Nephron progenitor cell (in vitro differentiated cells): Measurements from ENCODE around the gene MTERF2.
A peak's percentile ranks its signal among the peaks of the same experiment; 100 is the strongest.

Experiments
- DNase-seq: peaks from one replicate; pipeline ENCODE4 v3.0.0; 2021
- H3K27ac Mint-ChIP-seq: 2 replicates; pipeline ENCODE4 v1.8.0; 2021; ENCODE audit warnings: mild to moderate bottlenecking, moderate library complexity, mixed read lengths
- H3K27me3 Mint-ChIP-seq: 2 replicates; pipeline ENCODE4 v1.8.0; 2021; ENCODE audit warnings: mild to moderate bottlenecking, low read depth, mixed read lengths; ENCODE audit not compliant: poor library complexity
- H3K36me3 Mint-ChIP-seq: 2 replicates; pipeline ENCODE4 v1.8.0; 2021; ENCODE audit warnings: low read depth, mixed read lengths
- H3K4me1 Mint-ChIP-seq: 2 replicates; pipeline ENCODE4 v1.8.0; 2021; ENCODE audit warnings: mixed read lengths
- H3K4me3 Mint-ChIP-seq: 2 replicates; pipeline ENCODE4 v1.8.0; 2021; ENCODE audit warnings: mild to moderate bottlenecking, moderate library complexity, mixed read lengths
- H3K9me3 Mint-ChIP-seq: 2 replicates; pipeline ENCODE4 v1.8.0; 2021; ENCODE audit warnings: mild to moderate bottlenecking, moderate library complexity, mixed read lengths
- CTCF ChIP-seq: fragments of 200-600 bp; sonication (generic); IDR thresholded peaks from 2 replicates; pipeline ENCODE4 v1.5.0; 2021; ENCODE audit warnings: antibody characterized with exemption

Gene MTERF2

GRCh38 chr12:106964526-106964925 is 22.4 kb downstream of the MTERF2 start:
- H3K27ac Mint-ChIP-seq = no peak overlapping the region
- no peak overlapping the region for H3K4me3 Mint-ChIP-seq
- no peaks in the 10 kb centered on the region for H3K27me3 Mint-ChIP-seq
- H3K9me3 Mint-ChIP-seq = no peaks in the 10 kb centered on the region
- H3K4me1 Mint-ChIP-seq = peaks cover 6% of the 10 kb centered on the region
- no peak for DNase-seq
- no peak for TF ChIP-seq CTCF
- peaks cover 63% of the 10 kb centered on the region for H3K36me3 Mint-ChIP-seq

GRCh38 chr12:106962286-106962685 is 24.7 kb downstream of the MTERF2 start:
- Mint-ChIP-seq H3K36me3 (peaks cover 59% of the 10 kb centered on the region), H3K9me3 (no peaks in the 10 kb centered on the region), H3K4me1 (peaks cover 23% of the 10 kb centered on the region), H3K4me3 (no peak overlapping the region), H3K27ac (no peak overlapping the region), H3K27me3 (no peaks in the 10 kb centered on the region)
- TF ChIP-seq CTCF = no peak
- DNase-seq = no peak

GRCh38 chr12:106960443-106960842 is 26.5 kb downstream of the MTERF2 start:
- Mint-ChIP-seq H3K4me1 (peaks cover 31% of the 10 kb centered on the region), H3K36me3 (peaks cover 45% of the 10 kb centered on the region), H3K27me3 (peaks cover 4% of the 10 kb centered on the region), H3K4me3 (no peak overlapping the region), H3K27ac (no peak overlapping the region), H3K9me3 (no peaks in the 10 kb centered on the region)
- no peak for DNase-seq
- TF ChIP-seq CTCF = no peak

GRCh38 chr12:106957583-106957982 is 29.4 kb downstream of the MTERF2 start:
- peaks cover 28% of the 10 kb centered on the region for H3K4me1 Mint-ChIP-seq
- no peak for DNase-seq
- H3K9me3 Mint-ChIP-seq = peaks cover 15% of the 10 kb centered on the region
- H3K27ac Mint-ChIP-seq = no peak overlapping the region
- peak overlapping the region; percentile 100 for H3K4me3 Mint-ChIP-seq
- H3K36me3 Mint-ChIP-seq = peaks cover 30% of the 10 kb centered on the region
- no peak for TF ChIP-seq CTCF
- peaks cover 4% of the 10 kb centered on the region for H3K27me3 Mint-ChIP-seq

- peak overlapping the region; percentile 97 for H3K27ac Mint-ChIP-seq
- TF ChIP-seq CTCF = no peak
- H3K27me3 Mint-ChIP-seq = peaks cover 4% of the 10 kb centered on the region
- no peak for DNase-seq
- peaks cover 24% of the 10 kb centered on the region for H3K36me3 Mint-ChIP-seq
- peak overlapping the region; percentile 100 for H3K4me3 Mint-ChIP-seq
- peaks cover 25% of the 10 kb centered on the region for H3K4me1 Mint-ChIP-seq
- H3K9me3 Mint-ChIP-seq = peaks cover 15% of the 10 kb centered on the region
Measured at GRCh38 chr12:106956048-106956578, 30.8 kb downstream of the MTERF2 start.

- H3K36me3 Mint-ChIP-seq = peaks cover 18% of the 10 kb centered on the region
- H3K9me3 Mint-ChIP-seq = peaks cover 15% of the 10 kb centered on the region
- no peak for TF ChIP-seq CTCF
- H3K27ac Mint-ChIP-seq = peak within 1 kb of the TSS; percentile 97
- peak within 1 kb of the TSS; percentile 100 for H3K4me3 Mint-ChIP-seq
- H3K27me3 Mint-ChIP-seq = peaks cover 4% of the 10 kb centered on the region
- peaks cover 25% of the 10 kb centered on the region for H3K4me1 Mint-ChIP-seq
- peak; percentile 97 for DNase-seq
Measured at GRCh38 chr12:106955377-106956047, 31.4 kb downstream of the MTERF2 start, which contains the start of gene TMEM263. Gene TMEM263 (plus strand): TSS chr12:106955907. CDS start chr12:106967117, 11,210 bp downstream.
